HAP-1 (cell line): ENCODE measurements around the gene RCAN3.

Experiments
- DNase-seq, 2 experiments: peaks; one replicate each; pipeline ENCODE4 v3.0.0-alpha.2; 2016 to 2020; ENCODE audit warnings: low spot score in 2 of 2
- H3K27me3 ChIP-seq: fragments of 250-450 bp; sonication (Bioruptor Pico); 2 replicates; pipeline ENCODE4 v1.5.1; 2020; ENCODE audit warnings: low read depth, mild to moderate bottlenecking, moderate library complexity
- H3K36me3 ChIP-seq: fragments of 250-450 bp; sonication (Bioruptor Pico); replicated peaks from 2 replicates; pipeline ENCODE4 v1.5.1; 2020; ENCODE audit warnings: mild to moderate bottlenecking
- H3K4me1 ChIP-seq: fragments of 250-450 bp; sonication (Bioruptor Pico); 2 replicates; pipeline ENCODE4 v1.5.1; 2020; ENCODE audit warnings: mild to moderate bottlenecking
- H3K4me3 ChIP-seq: fragments of 250-450 bp; sonication (Bioruptor Pico); 2 replicates; pipeline ENCODE4 v1.5.1; 2020; ENCODE audit warnings: mild to moderate bottlenecking, moderate library complexity
- H3K9me3 ChIP-seq: fragments of 250-450 bp; sonication (Bioruptor Pico); 2 replicates; pipeline ENCODE4 v1.5.1; 2020; ENCODE audit warnings: mild to moderate bottlenecking, moderate library complexity
- in situ Hi-C: fragments of 300-500 bp; cut with MboI; formaldehyde crosslinking; loops from 3 replicates; pipeline ENCODE4 v1.14.3; 2020; ENCODE audit warnings: low sequenced_read_pairs, inconsistent platforms, mixed read lengths

RCAN3 gene

GRCh38 chr1:24555591-24556413, 53.2 kb downstream of the RCAN3 start, which contains the start of gene NCMAP:
NCMAP (plus strand) TSS chr1:24556087; CDS start chr1:24595431, 39,344 bp downstream.
- in situ Hi-C loops, result no loop called here
- Histone ChIP-seq H3K4me1 (peaks cover 11% of the 10 kb centered on the region), H3K9me3 (no peaks in the 10 kb centered on the region), H3K36me3 (no peaks in the 10 kb centered on the region), H3K27me3 (no peaks in the 10 kb centered on the region), H3K4me3 (peak within 1 kb of the TSS; percentile 24)
- DNase-seq, result peak in 1 of 2 experiments; percentile 55

- H3K36me3 ChIP-seq, result no peaks in the 10 kb centered on the region
- peaks cover 11% of the 10 kb centered on the region for H3K4me1 ChIP-seq
- peak overlapping the region; percentile 24 for H3K4me3 ChIP-seq
- H3K27me3 ChIP-seq, result no peaks in the 10 kb centered on the region
- no peak for DNase-seq
- no peaks in the 10 kb centered on the region for H3K9me3 ChIP-seq
- in situ Hi-C loops, result no loop called here
Observed at GRCh38 chr1:24556414-24556795, 53.8 kb downstream of the RCAN3 start.

- H3K4me1 ChIP-seq, result peaks cover 5% of the 10 kb centered on the region
- no peaks in the 10 kb centered on the region for H3K9me3 ChIP-seq
- no peaks in the 10 kb centered on the region for H3K36me3 ChIP-seq
- H3K27me3 ChIP-seq, result no peaks in the 10 kb centered on the region
- H3K4me3 ChIP-seq, result no peak overlapping the region
- in situ Hi-C loops, result no loop called here
- no peak for DNase-seq
Observed at GRCh38 chr1:24557220-24557619, 54.6 kb downstream of the RCAN3 start.

GRCh38 chr1:24557711-24558131, 55.1 kb downstream of the RCAN3 start:
- in situ Hi-C loops, result no loop called here
- H3K4me3 ChIP-seq, result no peak overlapping the region
- no peak for DNase-seq
- peaks cover 3% of the 10 kb centered on the region; the same call in 1 of the 2 replicates for H3K4me1 ChIP-seq
- no peaks in the 10 kb centered on the region for H3K9me3 ChIP-seq
- no peaks in the 10 kb centered on the region for H3K27me3 ChIP-seq
- no peaks in the 10 kb centered on the region for H3K36me3 ChIP-seq

GRCh38 chr1:24558455-24558854, 55.8 kb downstream of the RCAN3 start:
- no peaks in the 10 kb centered on the region for H3K36me3 ChIP-seq
- peaks cover 3% of the 10 kb centered on the region; the same call in 1 of the 2 replicates for H3K4me1 ChIP-seq
- in situ Hi-C loops, result no loop called here
- DNase-seq, result no peak
- no peaks in the 10 kb centered on the region for H3K27me3 ChIP-seq
- H3K4me3 ChIP-seq, result no peak overlapping the region
- no peaks in the 10 kb centered on the region for H3K9me3 ChIP-seq

GRCh38 chr1:24558902-24559791, 56.5 kb downstream of the RCAN3 start:
- Histone ChIP-seq H3K4me3 (no peak overlapping the region), H3K36me3 (no peaks in the 10 kb centered on the region), H3K4me1 (peaks cover 3% of the 10 kb centered on the region; the same call in 1 of the 2 replicates), H3K27me3 (no peaks in the 10 kb centered on the region; the same call in 1 of the 2 replicates), H3K9me3 (no peaks in the 10 kb centered on the region)
- peak in 1 of 2 experiments; percentile 50 for DNase-seq
- in situ Hi-C loops, result no loop called here

GRCh38 chr1:24560361-24560760, 57.7 kb downstream of the RCAN3 start:
- H3K36me3 ChIP-seq, result no peaks in the 10 kb centered on the region
- H3K27me3 ChIP-seq, result no peaks in the 10 kb centered on the region; the same call in 1 of the 2 replicates
- no peak for DNase-seq
- H3K9me3 ChIP-seq, result no peaks in the 10 kb centered on the region
- no peak overlapping the region for H3K4me3 ChIP-seq
- in situ Hi-C loops, result no loop called here
- peaks cover 3% of the 10 kb centered on the region; the same call in 1 of the 2 replicates for H3K4me1 ChIP-seq

GRCh38 chr1:24562625-24563024, 60.0 kb downstream of the RCAN3 start:
- no peaks in the 10 kb centered on the region for H3K9me3 ChIP-seq
- peak in 1 of 2 experiments; percentile 34 for DNase-seq
- no peaks in the 10 kb centered on the region for H3K36me3 ChIP-seq
- no peak overlapping the region for H3K4me3 ChIP-seq
- H3K27me3 ChIP-seq, result no peaks in the 10 kb centered on the region; the same call in 1 of the 2 replicates
- no peaks in the 10 kb centered on the region for H3K4me1 ChIP-seq
- in situ Hi-C loops, result no loop called here

- in situ Hi-C loops, result no loop called here
- no peaks in the 10 kb centered on the region for H3K4me1 ChIP-seq
Observed at GRCh38 chr1:24564695-24565094, 62.1 kb downstream of the RCAN3 start.

GRCh38 chr1:24566236-24566867, 63.7 kb downstream of the RCAN3 start:
- Histone ChIP-seq H3K4me1 (no peaks in the 10 kb centered on the region), H3K9me3 (no peaks in the 10 kb centered on the region), H3K36me3 (no peaks in the 10 kb centered on the region), H3K4me3 (no peak overlapping the region), H3K27me3 (no peaks in the 10 kb centered on the region; the same call in 1 of the 2 replicates)
- DNase-seq, result no peak
- in situ Hi-C loops, result no loop called here

More at GRCh38 chr1:24564695-24565094, 62.1 kb downstream of the RCAN3 start:
- no peaks in the 10 kb centered on the region; the same call in 1 of the 2 replicates for H3K27me3 ChIP-seq
- H3K36me3 ChIP-seq, result no peaks in the 10 kb centered on the region
- DNase-seq, result no peak
- no peak overlapping the region for H3K4me3 ChIP-seq
- H3K9me3 ChIP-seq, result no peaks in the 10 kb centered on the region

- Histone ChIP-seq H3K27me3 (no peaks in the 10 kb centered on the region; the same call in 1 of the 2 replicates), H3K4me1 (no peaks in the 10 kb centered on the region), H3K9me3 (no peaks in the 10 kb centered on the region), H3K36me3 (no peaks in the 10 kb centered on the region), H3K4me3 (no peak overlapping the region)
- DNase-seq, result no peak
- in situ Hi-C loops, result no loop called here
Observed at GRCh38 chr1:24567792-24568388, 65.3 kb downstream of the RCAN3 start.

- no peaks in the 10 kb centered on the region for H3K9me3 ChIP-seq
- in situ Hi-C loops, result no loop called here
- no peaks in the 10 kb centered on the region; the same call in 1 of the 2 replicates for H3K27me3 ChIP-seq
- DNase-seq, result no peak
- H3K4me1 ChIP-seq, result no peaks in the 10 kb centered on the region
- H3K36me3 ChIP-seq, result no peaks in the 10 kb centered on the region
- H3K4me3 ChIP-seq, result no peak overlapping the region
Observed at GRCh38 chr1:24568475-24568874, 65.8 kb downstream of the RCAN3 start.
